Endodermal cell (in vitro differentiated cells): ENCODE data around the gene OXCT2. TPM values are rescaled to one million over a fixed set of nuclear protein-coding genes. Genes with fewer than 3 reads are reported as not detected.

ENCODE experiments used
- DNase-seq: peaks from one replicate; pipeline ENCODE4 v3.0.0-alpha.2; 2017
- H3K27ac ChIP-seq: 2 replicates; pipeline ENCODE4 v1.5.1; 2013; ENCODE audit warnings: mild to moderate bottlenecking, low read depth, low read length, moderate library complexity
- H3K27me3 ChIP-seq: 2 replicates; pipeline ENCODE4 v1.6.1; 2013; ENCODE audit warnings: mild to moderate bottlenecking, low read length, moderate library complexity; ENCODE audit not compliant: insufficient read depth, control insufficient read depth, poor library complexity, severe bottlenecking
- H3K36me3 ChIP-seq: 2 replicates; pipeline ENCODE4 v1.7.0; 2013; ENCODE audit warnings: mild to moderate bottlenecking, low read length, moderate library complexity; ENCODE audit not compliant: control insufficient read depth, insufficient read depth
- H3K4me1 ChIP-seq: one replicate; pipeline ENCODE4 v1.7.0; 2013; ENCODE audit warnings: low read length; ENCODE audit not compliant: control insufficient read depth, insufficient read depth
- H3K4me3 ChIP-seq: 2 replicates; pipeline ENCODE4 v1.5.1; 2013; ENCODE audit warnings: mild to moderate bottlenecking, low read length, moderate library complexity
- H3K9ac ChIP-seq: 2 replicates; pipeline ENCODE4 v1.6.1; 2013; ENCODE audit warnings: mild to moderate bottlenecking, low read length, moderate library complexity; ENCODE audit not compliant: poor library complexity, severe bottlenecking; ENCODE audit errors: extremely low read depth
- H3K9me3 ChIP-seq: 2 replicates; pipeline ENCODE4 v1.6.1; 2013; ENCODE audit warnings: mild to moderate bottlenecking, low read length, moderate library complexity; ENCODE audit not compliant: control insufficient read depth
- H3K27ac Mint-ChIP-seq: 2 replicates; pipeline ENCODE4 v1.8.0; 2020; ENCODE audit warnings: mixed read lengths
- H3K27me3 Mint-ChIP-seq: 2 replicates; pipeline ENCODE4 v1.8.0; 2021; ENCODE audit warnings: mild to moderate bottlenecking, mixed read lengths; ENCODE audit not compliant: insufficient read depth
- H3K36me3 Mint-ChIP-seq: 2 replicates; pipeline ENCODE4 v1.8.0; 2020; ENCODE audit warnings: low read depth, mixed read lengths
- H3K4me1 Mint-ChIP-seq: 2 replicates; pipeline ENCODE4 v1.8.0; 2020; ENCODE audit warnings: mixed read lengths
- H3K4me3 Mint-ChIP-seq: 2 replicates; pipeline ENCODE4 v1.8.0; 2020; ENCODE audit warnings: mild to moderate bottlenecking, moderate library complexity, mixed read lengths
- H3K9me3 Mint-ChIP-seq: 2 replicates; pipeline ENCODE4 v1.8.0; 2020; ENCODE audit warnings: mild to moderate bottlenecking, mixed read lengths
- WGBS, 2 experiments: methylation state at CpG; one replicate each; pipeline versions ENCODE4 v1.1.5 to v1.1.7; 2013; ENCODE audit warnings: missing lambda C conversion rate in 2 of 2, mixed read lengths in 1 of 2; ENCODE audit not compliant: insufficient coverage in 1 of 2, insufficient read length in 1 of 2; 5-methylcytosine and 5-hydroxymethylcytosine counted together
- total RNA-seq, 2 donors: library from RNA; stranded (reverse); fragmentation: NEBNext Ultra II Directional in 1 of 2; extraction: Animal tissue kit (Norgen Biotek cat#: 25700) in 1 of 2; gene quantifications; 2 replicates in 1 of 2; 3 replicates in 1 of 2; pipeline ENCODE4 v1.2.1, GENCODE V29; 2021
- TF ChIP-seq, protein P1 (sequence below): fragments of 200-600 bp; sonication (generic); conservative IDR thresholded peaks from 2 replicates; pipeline ENCODE4 v1.5.0; 2021; ENCODE audit warnings: antibody characterized with exemption, mild to moderate bottlenecking

Gene OXCT2
- total RNA-seq, 2 donors from 2014 or later: 1.8 TPM

DNA sequence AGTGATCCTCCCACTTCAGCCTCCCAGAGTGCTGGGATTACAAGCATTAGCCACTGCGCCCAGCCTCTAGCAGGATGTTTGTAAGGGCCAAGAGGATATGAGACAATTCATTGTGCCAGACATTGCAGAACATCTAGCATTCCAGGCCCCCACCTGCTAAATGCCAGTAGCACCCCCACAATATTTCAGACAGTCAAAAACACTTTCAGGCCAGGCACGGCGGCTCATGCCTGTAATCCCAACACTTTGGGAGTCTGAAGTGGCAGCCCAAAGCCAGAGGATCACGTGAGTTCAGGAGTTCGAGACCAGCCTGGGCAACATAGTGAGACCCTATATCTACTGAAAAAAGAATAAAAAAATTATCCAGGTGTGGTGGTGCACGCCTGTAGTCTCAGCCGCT lies 19.6 kb downstream of the OXCT2 start:
- 93 to 100% methylated on average over 1 to 7 of the region's 7 CpGs for WGBS, 2 experiments
- no peak for DNase-seq
- Mint-ChIP-seq H3K27ac (no peak overlapping the region), H3K27me3 (no peaks in the 10 kb centered on the region), H3K36me3 (peaks cover 78% of the 10 kb centered on the region), H3K4me3 (no peak overlapping the region), H3K9me3 (no peaks in the 10 kb centered on the region), H3K4me1 (no peaks in the 10 kb centered on the region)
- H3K4me1 ChIP-seq: no peaks in the 10 kb centered on the region
- no peak overlapping the region for H3K27ac ChIP-seq
- no peak overlapping the region for H3K9ac ChIP-seq
- H3K4me3 ChIP-seq: no peak overlapping the region
- H3K9me3 ChIP-seq: no peaks in the 10 kb centered on the region
- no peaks in the 10 kb centered on the region for H3K27me3 ChIP-seq
- TF ChIP-seq, protein P1, sequence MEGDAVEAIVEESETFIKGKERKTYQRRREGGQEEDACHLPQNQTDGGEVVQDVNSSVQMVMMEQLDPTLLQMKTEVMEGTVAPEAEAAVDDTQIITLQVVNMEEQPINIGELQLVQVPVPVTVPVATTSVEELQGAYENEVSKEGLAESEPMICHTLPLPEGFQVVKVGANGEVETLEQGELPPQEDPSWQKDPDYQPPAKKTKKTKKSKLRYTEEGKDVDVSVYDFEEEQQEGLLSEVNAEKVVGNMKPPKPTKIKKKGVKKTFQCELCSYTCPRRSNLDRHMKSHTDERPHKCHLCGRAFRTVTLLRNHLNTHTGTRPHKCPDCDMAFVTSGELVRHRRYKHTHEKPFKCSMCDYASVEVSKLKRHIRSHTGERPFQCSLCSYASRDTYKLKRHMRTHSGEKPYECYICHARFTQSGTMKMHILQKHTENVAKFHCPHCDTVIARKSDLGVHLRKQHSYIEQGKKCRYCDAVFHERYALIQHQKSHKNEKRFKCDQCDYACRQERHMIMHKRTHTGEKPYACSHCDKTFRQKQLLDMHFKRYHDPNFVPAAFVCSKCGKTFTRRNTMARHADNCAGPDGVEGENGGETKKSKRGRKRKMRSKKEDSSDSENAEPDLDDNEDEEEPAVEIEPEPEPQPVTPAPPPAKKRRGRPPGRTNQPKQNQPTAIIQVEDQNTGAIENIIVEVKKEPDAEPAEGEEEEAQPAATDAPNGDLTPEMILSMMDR: no peak
- peaks cover 79% of the 10 kb centered on the region for H3K36me3 ChIP-seq

DNA sequence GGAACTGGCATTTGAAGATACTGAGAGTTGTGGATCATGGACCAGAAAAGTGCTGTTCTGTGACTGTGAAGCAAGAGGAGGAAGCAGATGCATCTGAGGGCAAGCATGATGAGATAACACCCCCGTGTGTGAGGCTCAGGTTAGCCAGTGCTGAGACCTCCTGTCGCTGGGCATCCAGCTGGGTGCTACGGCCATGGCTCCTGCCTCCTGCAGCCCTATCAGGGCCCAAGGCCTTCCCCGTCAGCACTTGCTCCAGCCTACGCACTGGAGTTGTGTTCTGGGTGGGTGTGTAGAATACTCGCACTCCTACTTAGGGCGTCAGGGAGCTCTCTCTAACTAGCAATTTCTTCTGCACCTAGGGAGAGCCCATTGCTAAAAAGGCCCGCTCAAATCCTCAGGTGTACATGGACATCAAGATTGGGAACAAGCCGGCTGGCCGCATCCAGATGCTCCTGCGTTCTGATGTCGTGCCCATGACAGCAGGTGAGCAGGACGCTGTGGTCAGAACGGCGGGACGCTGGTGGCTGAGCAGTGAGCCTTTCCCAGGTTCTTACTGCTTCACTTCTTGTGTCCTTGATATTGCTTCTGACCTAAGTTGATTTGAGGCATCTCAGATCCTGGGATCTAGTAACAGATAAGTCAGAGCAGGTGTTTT lies 26.0 kb downstream of the OXCT2 start:
- no peak overlapping the region for H3K27ac Mint-ChIP-seq
- Histone ChIP-seq H3K9ac (no peak overlapping the region), H3K4me1 (no peaks in the 10 kb centered on the region), H3K9me3 (no peaks in the 10 kb centered on the region), H3K27me3 (no peaks in the 10 kb centered on the region), H3K4me3 (no peak overlapping the region), H3K27ac (no peak overlapping the region), H3K36me3 (peaks cover 94% of the 10 kb centered on the region)
- WGBS, 2 experiments: 94 to 96% methylated on average over 11 to 16 of the region's 16 CpGs
- no peaks in the 10 kb centered on the region for H3K9me3 Mint-ChIP-seq
- H3K4me1 Mint-ChIP-seq: no peaks in the 10 kb centered on the region
- no peak overlapping the region for H3K4me3 Mint-ChIP-seq
- H3K27me3 Mint-ChIP-seq: no peaks in the 10 kb centered on the region
- peaks cover 75% of the 10 kb centered on the region for H3K36me3 Mint-ChIP-seq
- DNase-seq: no peak
- TF ChIP-seq, protein P1: no peak

DNA sequence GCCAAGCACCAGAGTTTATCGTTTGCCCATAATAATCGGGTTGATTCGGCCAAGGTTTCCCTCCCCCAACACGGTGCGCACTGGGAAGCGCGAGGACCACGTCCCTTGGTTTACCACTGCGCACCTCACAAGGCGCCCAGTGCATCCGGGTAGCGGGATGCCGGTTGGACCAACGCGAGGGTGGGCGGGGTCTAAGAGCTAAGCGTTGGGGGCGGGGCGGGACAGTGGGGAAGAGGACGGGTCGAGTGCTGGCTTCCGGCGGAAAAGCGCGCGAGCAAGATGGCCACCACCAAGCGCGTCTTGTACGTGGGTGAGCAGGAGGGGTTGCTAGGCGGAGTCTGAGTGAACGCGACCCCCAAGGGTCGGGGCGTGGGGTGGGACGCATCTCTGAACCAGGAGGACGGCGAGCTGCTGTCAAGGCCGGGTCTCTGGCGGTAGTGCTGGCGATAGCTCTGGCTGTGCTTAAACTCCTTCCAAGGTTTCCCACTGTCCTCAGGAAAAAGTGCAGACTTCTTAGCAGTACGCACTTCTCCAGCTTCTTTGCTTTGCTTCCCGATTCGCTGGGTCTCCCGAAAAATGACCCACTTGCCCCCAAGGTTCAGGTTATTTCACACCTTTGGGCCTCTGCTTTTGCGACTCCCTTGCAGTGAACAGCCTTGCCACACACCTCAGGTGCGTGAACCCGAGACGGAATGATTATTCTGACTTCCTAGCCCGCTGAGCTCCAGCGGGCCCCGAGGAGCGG lies 32.4 kb downstream of the OXCT2 start, which contains the start of gene PPIE:
TSS of gene PPIE (plus strand) at position 261 of the 745 bp plus-strand sequence. CDS start at position 280, 19 bp downstream.
- 2% methylated on average over 27 to 52 of the region's 52 CpGs for WGBS, 2 experiments
- Mint-ChIP-seq H3K36me3 (peaks cover 27% of the 10 kb centered on the region), H3K27me3 (peaks cover 51% of the 10 kb centered on the region), H3K27ac (peak within 1 kb of the TSS; percentile 96), H3K4me1 (peaks cover 7% of the 10 kb centered on the region), H3K4me3 (peak within 1 kb of the TSS; percentile 95), H3K9me3 (peaks cover 6% of the 10 kb centered on the region)
- Histone ChIP-seq H3K27me3 (peaks cover 42% of the 10 kb centered on the region), H3K27ac (no peak within 1 kb of the TSS), H3K9ac (peak within 1 kb of the TSS; percentile 82), H3K36me3 (peaks cover 35% of the 10 kb centered on the region), H3K4me3 (peak within 1 kb of the TSS; percentile 99), H3K4me1 (no peaks in the 10 kb centered on the region), H3K9me3 (no peaks in the 10 kb centered on the region)
- TF ChIP-seq, protein P1: no peak
- DNase-seq: peak; percentile 97
